PC-9 (cell line): Measurements from ENCODE around the gene SEMA4B.
A peak's percentile ranks its signal among the peaks of the same experiment; 100 is the strongest.

ENCODE experiments used
- CTCF ChIP-seq: fragments of 200-600 bp; sonication (generic); conservative IDR thresholded peaks from 2 replicates; pipeline ENCODE4 v1.6.1; 2017; ENCODE audit warnings: mixed run types, antibody characterized with exemption, mild to moderate bottlenecking, moderate library complexity
- EZH2 ChIP-seq: fragments of 200-600 bp; sonication (generic); IDR thresholded peaks from 2 replicates; pipeline ENCODE4 v1.8.0; 2017; ENCODE audit warnings: antibody characterized with exemption, low read depth

GRCh38 chr15:90184119-90184785, 16.9 kb upstream of the SEMA4B start:
- TF ChIP-seq CTCF (peak; percentile 28; the same call in 1 of the 2 replicates), EZH2 (no peak)
